Rectal smooth muscle tissue (tissue), 1 donor: ENCODE results near the gene PAPPA.

Experiments used
- H3K27ac ChIP-seq: one replicate; pipeline ENCODE4 v1.7.0; 2013; ENCODE audit warnings: low read depth, low read length, inconsistent platforms
- H3K27me3 ChIP-seq: one replicate; pipeline ENCODE4 v1.7.0; 2013; ENCODE audit warnings: low read length; ENCODE audit not compliant: control insufficient read depth, insufficient read depth
- H3K36me3 ChIP-seq: one replicate; pipeline ENCODE4 v1.7.0; 2013; ENCODE audit warnings: low read length; ENCODE audit not compliant: control insufficient read depth, insufficient read depth
- H3K4me1 ChIP-seq: one replicate; pipeline ENCODE4 v1.7.0; 2013; ENCODE audit warnings: low read length; ENCODE audit not compliant: control insufficient read depth, insufficient read depth
- H3K4me3 ChIP-seq: one replicate; pipeline ENCODE4 v1.7.0; 2013; ENCODE audit warnings: low read length
- H3K9ac ChIP-seq: one replicate; pipeline ENCODE4 v1.7.0; 2013; ENCODE audit warnings: low read length

Gene PAPPA

DNA sequence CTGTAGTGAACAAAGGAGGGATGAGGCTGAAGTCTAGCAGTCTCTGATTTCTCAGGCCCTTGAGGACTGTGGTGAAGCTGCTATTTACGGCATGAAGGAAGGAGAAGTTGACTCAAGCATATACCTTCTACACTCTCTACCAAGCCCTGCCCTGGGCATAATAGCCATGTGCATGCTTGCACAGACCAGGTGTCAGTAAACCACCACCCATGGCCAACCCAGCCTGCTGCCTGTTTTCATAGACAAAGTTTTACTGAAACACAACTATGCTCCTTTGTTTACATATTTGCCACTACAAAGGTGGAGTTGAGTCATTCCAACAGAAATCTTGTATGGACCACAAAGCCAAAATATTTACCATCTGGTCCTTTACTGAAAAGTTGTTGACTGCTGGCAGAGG is 126.9 kb downstream of the PAPPA start:
- no peaks in the 10 kb centered on the region for H3K36me3 ChIP-seq
- no peak overlapping the region for H3K27ac ChIP-seq
- H3K4me1 ChIP-seq = no peaks in the 10 kb centered on the region
- no peak overlapping the region for H3K9ac ChIP-seq
- H3K4me3 ChIP-seq = no peak overlapping the region
- H3K27me3 ChIP-seq = no peaks in the 10 kb centered on the region

GRCh38 chr9:116282597-116282996 is 129.0 kb downstream of the PAPPA start:
- Histone ChIP-seq H3K4me1 (no peaks in the 10 kb centered on the region), H3K27me3 (no peaks in the 10 kb centered on the region), H3K9ac (no peak overlapping the region), H3K27ac (no peak overlapping the region), H3K36me3 (no peaks in the 10 kb centered on the region), H3K4me3 (no peak overlapping the region)

DNA sequence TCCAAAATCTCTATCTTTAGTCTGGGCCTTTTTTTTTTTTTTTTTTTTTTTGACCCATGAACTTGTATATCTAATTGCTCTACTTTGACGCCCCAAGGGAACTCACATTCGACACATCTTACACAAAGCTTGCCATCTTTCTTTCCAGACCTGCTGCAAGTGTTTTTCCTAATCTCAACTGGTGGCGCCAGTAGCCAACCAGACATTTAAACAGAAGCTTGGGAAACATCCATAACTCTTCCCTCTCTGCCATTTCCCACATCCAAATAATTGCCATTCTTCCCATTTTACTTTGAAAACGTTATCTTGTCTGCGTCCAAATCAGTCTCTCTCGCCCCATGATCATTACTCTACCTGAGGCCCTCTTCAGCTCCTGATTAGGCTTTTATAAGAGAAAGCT is 130.9 kb downstream of the PAPPA start:
- H3K9ac ChIP-seq = no peak overlapping the region
- H3K36me3 ChIP-seq = no peaks in the 10 kb centered on the region
- no peak overlapping the region for H3K4me3 ChIP-seq
- H3K4me1 ChIP-seq = no peaks in the 10 kb centered on the region
- H3K27ac ChIP-seq = no peak overlapping the region
- no peaks in the 10 kb centered on the region for H3K27me3 ChIP-seq

DNA sequence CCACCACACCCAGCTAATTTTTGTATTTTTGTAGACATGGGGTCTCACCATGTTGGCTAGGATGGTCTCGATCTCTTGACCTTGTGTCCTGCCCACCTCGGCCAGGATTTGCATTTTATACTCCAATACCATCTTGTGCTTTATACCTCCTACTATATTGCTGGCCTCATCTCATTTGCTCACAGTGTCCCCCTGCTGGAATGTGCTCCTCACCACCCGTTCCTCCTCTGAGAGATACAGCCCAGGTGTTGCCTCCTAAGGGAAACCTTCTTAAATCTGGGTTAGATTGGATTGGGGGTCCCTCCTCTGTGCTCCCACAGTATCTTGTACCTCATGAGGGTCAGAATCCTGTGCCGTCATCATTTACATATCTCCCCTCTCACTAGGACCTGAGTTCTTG is 131.7 kb downstream of the PAPPA start:
- Histone ChIP-seq H3K4me3 (no peak overlapping the region), H3K9ac (no peak overlapping the region), H3K27ac (no peak overlapping the region), H3K4me1 (no peaks in the 10 kb centered on the region), H3K36me3 (no peaks in the 10 kb centered on the region), H3K27me3 (no peaks in the 10 kb centered on the region)

DNA sequence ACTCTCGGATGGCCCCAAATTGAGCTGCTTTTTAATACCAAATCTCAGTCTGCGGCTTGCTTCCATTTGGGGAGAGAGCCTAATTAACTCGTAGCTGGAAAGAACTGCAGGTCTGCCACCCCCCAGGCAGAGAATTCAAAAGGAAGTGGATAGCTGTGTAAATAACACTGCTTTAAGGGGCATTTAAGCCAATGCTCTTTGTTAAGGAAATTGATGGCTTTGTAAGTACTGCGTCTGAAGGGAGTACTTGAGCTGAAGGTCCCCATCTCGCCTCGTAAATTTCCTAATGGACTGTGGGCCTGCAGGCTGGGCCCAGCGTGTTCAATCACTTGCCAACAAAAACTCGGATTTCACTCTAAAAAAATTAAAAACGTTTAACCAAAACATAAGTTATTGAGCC is 132.7 kb downstream of the PAPPA start:
- H3K27ac ChIP-seq = no peak overlapping the region
- no peaks in the 10 kb centered on the region for H3K4me1 ChIP-seq
- H3K9ac ChIP-seq = no peak overlapping the region
- no peaks in the 10 kb centered on the region for H3K27me3 ChIP-seq
- H3K4me3 ChIP-seq = no peak overlapping the region
- no peaks in the 10 kb centered on the region for H3K36me3 ChIP-seq

- no peak overlapping the region for H3K27ac ChIP-seq
- H3K4me1 ChIP-seq = no peaks in the 10 kb centered on the region
- H3K4me3 ChIP-seq = no peak overlapping the region
- H3K27me3 ChIP-seq = no peaks in the 10 kb centered on the region
- no peaks in the 10 kb centered on the region for H3K36me3 ChIP-seq
- H3K9ac ChIP-seq = no peak overlapping the region
Measured at GRCh38 chr9:116287721-116288120, 134.1 kb downstream of the PAPPA start.

- Histone ChIP-seq H3K4me3 (no peak overlapping the region), H3K36me3 (no peaks in the 10 kb centered on the region), H3K9ac (no peak overlapping the region), H3K27ac (no peak overlapping the region), H3K27me3 (no peaks in the 10 kb centered on the region), H3K4me1 (no peaks in the 10 kb centered on the region)
Measured at GRCh38 chr9:116288658-116289057, 135.1 kb downstream of the PAPPA start.

- Histone ChIP-seq H3K27ac (no peak overlapping the region), H3K4me3 (no peak overlapping the region)
Measured at GRCh38 chr9:116297346-116297745, 143.8 kb downstream of the PAPPA start.

GRCh38 chr9:116298249-116298648 is 144.7 kb downstream of the PAPPA start:
- Histone ChIP-seq H3K9ac (no peak overlapping the region), H3K27me3 (no peaks in the 10 kb centered on the region), H3K4me1 (no peaks in the 10 kb centered on the region)

More at GRCh38 chr9:116297346-116297745, 143.8 kb downstream of the PAPPA start:
- Histone ChIP-seq H3K9ac (no peak overlapping the region), H3K4me1 (no peaks in the 10 kb centered on the region), H3K27me3 (no peaks in the 10 kb centered on the region), H3K36me3 (no peaks in the 10 kb centered on the region)

DNA sequence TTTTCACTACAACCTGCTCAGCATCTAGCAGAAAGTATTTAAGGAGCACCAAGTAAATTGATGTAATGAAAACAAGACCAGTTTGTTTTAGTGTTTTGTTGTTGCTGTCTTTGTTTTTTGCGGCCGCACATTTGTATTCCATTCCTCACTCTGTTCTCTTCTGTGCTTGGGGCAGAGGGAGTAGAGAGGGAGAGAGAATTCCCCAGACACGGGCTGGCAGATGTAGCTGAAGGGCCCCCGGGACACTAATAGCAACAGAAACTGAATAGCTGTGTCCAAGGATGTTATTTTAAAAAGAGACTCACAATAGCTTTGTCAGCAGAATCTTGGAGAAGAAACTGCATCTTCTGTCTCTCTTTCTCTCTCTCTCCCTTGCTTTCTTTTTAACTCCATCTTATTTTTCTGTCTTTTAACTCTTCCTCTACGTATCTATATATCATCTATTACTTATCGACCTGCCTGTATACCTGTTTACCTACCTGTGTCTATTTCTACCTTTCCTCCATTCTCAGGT is 145.3 kb downstream of the PAPPA start:
- H3K9ac ChIP-seq = no peak overlapping the region
- H3K4me3 ChIP-seq = no peak overlapping the region
- H3K27ac ChIP-seq = no peak overlapping the region
- H3K27me3 ChIP-seq = no peaks in the 10 kb centered on the region
- H3K36me3 ChIP-seq = no peaks in the 10 kb centered on the region
- H3K4me1 ChIP-seq = no peaks in the 10 kb centered on the region

More at GRCh38 chr9:116298249-116298648, 144.7 kb downstream of the PAPPA start:
- H3K27ac ChIP-seq = no peak overlapping the region
- no peaks in the 10 kb centered on the region for H3K36me3 ChIP-seq
- no peak overlapping the region for H3K4me3 ChIP-seq

- no peaks in the 10 kb centered on the region for H3K36me3 ChIP-seq
- H3K27me3 ChIP-seq = no peaks in the 10 kb centered on the region
- no peak overlapping the region for H3K9ac ChIP-seq
- H3K27ac ChIP-seq = no peak overlapping the region
- no peak overlapping the region for H3K4me3 ChIP-seq
- no peaks in the 10 kb centered on the region for H3K4me1 ChIP-seq
Measured at GRCh38 chr9:116300360-116300870, 146.8 kb downstream of the PAPPA start.

GRCh38 chr9:116303270-116303669 is 149.7 kb downstream of the PAPPA start:
- Histone ChIP-seq H3K4me3 (no peak overlapping the region), H3K9ac (no peak overlapping the region), H3K4me1 (no peaks in the 10 kb centered on the region), H3K27me3 (no peaks in the 10 kb centered on the region), H3K27ac (no peak overlapping the region), H3K36me3 (no peaks in the 10 kb centered on the region)

DNA sequence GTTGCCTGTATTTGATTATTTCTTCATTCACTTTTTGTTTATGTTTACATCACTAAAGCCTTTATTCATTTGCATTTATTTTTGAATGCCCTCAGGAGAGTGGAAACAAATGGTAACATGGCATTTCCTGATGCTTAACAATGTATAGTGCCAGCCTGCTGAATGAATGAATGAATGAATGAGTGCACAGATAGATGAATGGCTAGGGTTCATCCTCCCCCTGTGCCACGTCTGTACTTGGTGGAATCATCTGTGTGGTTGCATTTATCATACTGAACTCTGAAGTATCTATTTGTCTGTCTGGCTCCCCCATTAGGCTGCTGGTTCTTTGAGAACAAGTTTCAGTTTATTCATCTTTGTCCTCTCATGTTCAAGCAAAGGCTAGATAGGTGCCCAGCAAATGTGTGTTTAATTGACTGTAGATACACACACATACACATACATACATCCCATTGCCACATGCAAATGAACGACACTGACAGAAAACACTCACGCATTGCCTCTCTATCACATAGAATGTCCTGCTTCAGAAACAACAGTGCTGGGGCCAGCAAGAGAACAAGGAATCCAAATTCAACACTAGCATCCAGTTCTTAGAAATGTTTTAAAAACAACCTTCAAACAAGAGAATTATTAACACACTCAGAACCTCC is 150.4 kb downstream of the PAPPA start:
- no peak overlapping the region for H3K9ac ChIP-seq
- H3K27ac ChIP-seq = no peak overlapping the region
- no peak overlapping the region for H3K4me3 ChIP-seq
- no peaks in the 10 kb centered on the region for H3K4me1 ChIP-seq
- no peaks in the 10 kb centered on the region for H3K36me3 ChIP-seq
- no peaks in the 10 kb centered on the region for H3K27me3 ChIP-seq
